Activated CD8-positive, alpha-beta memory T cell treated with anti-CD3 and anti-CD28 coated beads, Interleukin-2, amount 50 U/mL, for 48 hours (primary cell): ENCODE measurements around the gene LSAMP.

Experiments used
- DNase-seq: peaks from one replicate; pipeline ENCODE4 v3.0.0-alpha.2; 2020

The LSAMP gene

GRCh38 chr3:115928376-115928775, 516.9 kb downstream of the LSAMP start:
- DNase-seq: no peak

GRCh38 chr3:115927197-115927596, 518.1 kb downstream of the LSAMP start:
- no peak for DNase-seq

GRCh38 chr3:115922681-115923347, 522.5 kb downstream of the LSAMP start:
- no peak for DNase-seq

- DNase-seq: no peak
These were observed 523.6 kb downstream of the LSAMP start for GRCh38 chr3:115921711-115922110.

GRCh38 chr3:115918900-115919299, 526.4 kb downstream of the LSAMP start:
- no peak for DNase-seq

GRCh38 chr3:115916866-115917265, 528.4 kb downstream of the LSAMP start:
- no peak for DNase-seq

- DNase-seq: no peak
These were observed 530.2 kb downstream of the LSAMP start for GRCh38 chr3:115915061-115915460.

- no peak for DNase-seq
These were observed 532.1 kb downstream of the LSAMP start for GRCh38 chr3:115913069-115913686.

GRCh38 chr3:115912372-115912771, 532.9 kb downstream of the LSAMP start:
- DNase-seq: no peak

GRCh38 chr3:115905871-115906270, 539.4 kb downstream of the LSAMP start:
- no peak for DNase-seq

- no peak for DNase-seq
These were observed 541.4 kb downstream of the LSAMP start for GRCh38 chr3:115903843-115904242.

GRCh38 chr3:115901008-115901407, 544.3 kb downstream of the LSAMP start:
- DNase-seq: no peak

- DNase-seq: no peak
These were observed 545.8 kb downstream of the LSAMP start for GRCh38 chr3:115899535-115899934.

GRCh38 chr3:115898656-115899410, 546.5 kb downstream of the LSAMP start:
- no peak for DNase-seq

- no peak for DNase-seq
These were observed 554.2 kb downstream of the LSAMP start for GRCh38 chr3:115891006-115891636.

- DNase-seq: no peak
These were observed 554.7 kb downstream of the LSAMP start for GRCh38 chr3:115890579-115890978.

- no peak for DNase-seq
These were observed 559.7 kb downstream of the LSAMP start for GRCh38 chr3:115885621-115886020.

- DNase-seq: no peak
These were observed 567.7 kb downstream of the LSAMP start for GRCh38 chr3:115877615-115877899.

- no peak for DNase-seq
These were observed 568.2 kb downstream of the LSAMP start for GRCh38 chr3:115876876-115877614.

GRCh38 chr3:115875460-115875859, 569.8 kb downstream of the LSAMP start:
- no peak for DNase-seq

- DNase-seq: no peak
These were observed 573.6 kb downstream of the LSAMP start for GRCh38 chr3:115871735-115872134.

- no peak for DNase-seq
These were observed 580.4 kb downstream of the LSAMP start for GRCh38 chr3:115864911-115865310.

GRCh38 chr3:115862849-115863248, 582.4 kb downstream of the LSAMP start:
- DNase-seq: no peak
